OCI-LY3 (cell line): Measurements from ENCODE around the gene DFFA.
"Not testable (repeated sequence)": the region's sequence is repeated elsewhere in the genome, so short reads cannot be mapped to it uniquely, and the experiment has no call there.

ENCODE experiments used
- H2AFZ ChIP-seq: fragments of 200-600, 300-600 bp; shearing (Covaris generic); 2 replicates; pipeline ENCODE4 v1.6.0; 2014; ENCODE audit warnings: antibody characterized with exemption, low read depth, low read length
- H3K27ac ChIP-seq: fragments of 200-600, 300-600 bp; sonication (generic); 2 replicates; pipeline ENCODE4 v1.5.1; 2014; ENCODE audit warnings: mild to moderate bottlenecking, low read length, moderate library complexity, mixed read lengths
- H3K27me3 ChIP-seq: fragments of 200-600, 300-600 bp; sonication (generic); 2 replicates; pipeline ENCODE4 v1.6.1; 2014; ENCODE audit warnings: low read depth, low read length, mixed read lengths
- H3K36me3 ChIP-seq: fragments of 200-600, 300-600 bp; sonication (generic); replicated peaks from 2 replicates; pipeline ENCODE3; 2014; ENCODE audit warnings: low read depth, low read length, mixed read lengths
- H3K4me1 ChIP-seq: fragments of 300-600, 200-600 bp; sonication (generic); 2 replicates; pipeline ENCODE4 v1.6.1; 2014; ENCODE audit warnings: low read length, mixed read lengths
- H3K4me2 ChIP-seq: fragments of 200-600, 300-600 bp; sonication (generic); 2 replicates; pipeline ENCODE4 v1.6.1; 2014; ENCODE audit warnings: low read length, mixed read lengths
- H3K4me3 ChIP-seq: fragments of 300-600, 200-600 bp; sonication (generic); 2 replicates; pipeline ENCODE4 v1.5.1; 2014; ENCODE audit warnings: antibody characterized with exemption, mild to moderate bottlenecking, low read length, moderate library complexity
- H3K79me2 ChIP-seq: fragments of 300-600, 200-600 bp; shearing (Covaris generic); 2 replicates; pipeline ENCODE4 v1.6.1; 2014; ENCODE audit warnings: mild to moderate bottlenecking, low read length, mixed read lengths
- H3K9ac ChIP-seq: fragments of 300-600, 200-600 bp; shearing (Covaris generic); 2 replicates; pipeline ENCODE4 v1.6.0; 2014; ENCODE audit warnings: mild to moderate bottlenecking, low read length, moderate library complexity
- H3K9me3 ChIP-seq: fragments of 200-600, 300-600 bp; shearing (Covaris generic); 2 replicates; pipeline ENCODE4 v1.6.1; 2014; ENCODE audit warnings: low read length, mixed read lengths; ENCODE audit not compliant: insufficient read depth
- H4K20me1 ChIP-seq: fragments of 200-600, 300-600 bp; sonication (generic); 2 replicates; pipeline ENCODE4 v1.6.1; 2016; ENCODE audit warnings: low read length, mixed read lengths; ENCODE audit not compliant: insufficient read depth
- CTCF ChIP-seq: fragments of 200-600, 300-600 bp; sonication (generic); IDR thresholded peaks from 2 replicates; pipeline ENCODE4 v1.5.1; 2014; ENCODE audit warnings: antibody characterized with exemption, low read length, low read depth
- EZH2phosphoT487 ChIP-seq: fragments of 200-600 bp; shearing (Covaris generic); IDR thresholded peaks from 2 replicates; pipeline ENCODE4 v1.6.1; 2018; ENCODE audit warnings: antibody characterized with exemption, mixed run types, low read depth

The DFFA gene

GRCh38 chr1:10429868-10430215 lies 42.5 kb downstream of the DFFA start:
- H3K36me3 ChIP-seq, result no peaks in the 10 kb centered on the region
- no peaks in the 10 kb centered on the region for H4K20me1 ChIP-seq
- no peaks in the 10 kb centered on the region for H3K9me3 ChIP-seq
- H3K79me2 ChIP-seq, result peaks cover 8% of the 10 kb centered on the region
- H3K4me2 ChIP-seq, result peak overlapping the region; percentile 88
- H2AFZ ChIP-seq, result peak overlapping the region; percentile 28; the same call in 1 of the 2 replicates
- no peak overlapping the region for H3K27ac ChIP-seq
- H3K27me3 ChIP-seq, result no peaks in the 10 kb centered on the region
- peak overlapping the region; percentile 93 for H3K4me3 ChIP-seq
- TF ChIP-seq EZH2phosphoT487, result no peak
- TF ChIP-seq CTCF, result no peak
- peaks cover 33% of the 10 kb centered on the region for H3K4me1 ChIP-seq
- peak overlapping the region; percentile 82 for H3K9ac ChIP-seq

- H3K27ac ChIP-seq, result no peak overlapping the region
These were observed 43.3 kb downstream of the DFFA start for GRCh38 chr1:10428984-10429383.

GRCh38 chr1:10426535-10426848 lies 45.8 kb downstream of the DFFA start:
- H3K79me2 ChIP-seq, H3K36me3 ChIP-seq, H3K27me3 ChIP-seq, H3K9ac ChIP-seq, H2AFZ ChIP-seq, H3K9me3 ChIP-seq, H3K27ac ChIP-seq, H4K20me1 ChIP-seq, H3K4me2 ChIP-seq, H3K4me3 ChIP-seq: not testable (repeated sequence)
- peaks cover 10% of the 10 kb centered on the region for H3K4me1 ChIP-seq

More at GRCh38 chr1:10428984-10429383, 43.3 kb downstream of the DFFA start:
- no peak for TF ChIP-seq CTCF
- TF ChIP-seq EZH2phosphoT487, result no peak
- no peak overlapping the region for H3K4me2 ChIP-seq
- peaks cover 8% of the 10 kb centered on the region for H3K79me2 ChIP-seq
- H3K9me3 ChIP-seq, result no peaks in the 10 kb centered on the region
- no peak overlapping the region for H3K9ac ChIP-seq
- H3K27me3 ChIP-seq, result no peaks in the 10 kb centered on the region
- H4K20me1 ChIP-seq, result no peaks in the 10 kb centered on the region
- H3K36me3 ChIP-seq, result no peaks in the 10 kb centered on the region
- peaks cover 29% of the 10 kb centered on the region for H3K4me1 ChIP-seq
- H2AFZ ChIP-seq, result no peak overlapping the region
- no peak overlapping the region for H3K4me3 ChIP-seq

- H3K4me3 ChIP-seq, H3K9me3 ChIP-seq, H3K9ac ChIP-seq, H3K4me1 ChIP-seq, H3K27ac ChIP-seq, H3K4me2 ChIP-seq, H3K79me2 ChIP-seq, H2AFZ ChIP-seq, H3K27me3 ChIP-seq, H4K20me1 ChIP-seq, H3K36me3 ChIP-seq: not testable (repeated sequence)
These were observed 46.3 kb downstream of the DFFA start for GRCh38 chr1:10425826-10426534.

- Histone ChIP-seq H3K4me2 (no peak overlapping the region), H3K36me3 (no peaks in the 10 kb centered on the region), H3K4me3 (no peak overlapping the region), H4K20me1 (no peaks in the 10 kb centered on the region), H3K9me3 (no peaks in the 10 kb centered on the region), H3K27me3 (no peaks in the 10 kb centered on the region), H3K27ac (no peak overlapping the region), H3K4me1 (peaks cover 5% of the 10 kb centered on the region; the same call in 1 of the 2 replicates), H3K79me2 (no peaks in the 10 kb centered on the region), H2AFZ (no peak overlapping the region), H3K9ac (no peak overlapping the region)
- TF ChIP-seq CTCF (no peak), EZH2phosphoT487 (no peak)
These were observed 47.7 kb downstream of the DFFA start for GRCh38 chr1:10424651-10425050.
